GM20000 (cell line): ENCODE results near the gene CNOT4.
"Not testable (repeated sequence)": the region's sequence is repeated elsewhere in the genome, so short reads cannot be mapped to it uniquely, and the experiment has no call there.

Experiments used
- DNase-seq: peaks from one replicate; pipeline ENCODE4 v3.0.0; 2012; ENCODE audit warnings: low spot score
- CTCF ChIP-seq: IDR thresholded peaks from 2 replicates; pipeline ENCODE4 v1.5.1; 2012; ENCODE audit warnings: mild to moderate bottlenecking, control low read depth; ENCODE audit errors: extremely low read depth, missing control alignments

The CNOT4 gene

GRCh38 chr7:135330088-135330487 is 179.8 kb downstream of the CNOT4 start:
- DNase-seq: no peak
- no peak for TF ChIP-seq CTCF

- TF ChIP-seq CTCF: no peak
- no peak for DNase-seq
Observed at GRCh38 chr7:135328526-135328925, 181.4 kb downstream of the CNOT4 start.

GRCh38 chr7:135328053-135328452 is 181.8 kb downstream of the CNOT4 start:
- no peak for DNase-seq
- TF ChIP-seq CTCF: no peak

- no peak for DNase-seq
- TF ChIP-seq CTCF: no peak
Observed at GRCh38 chr7:135327458-135327857, 182.4 kb downstream of the CNOT4 start.

GRCh38 chr7:135326636-135327280 is 183.1 kb downstream of the CNOT4 start:
- no peak for TF ChIP-seq CTCF
- DNase-seq: no peak

GRCh38 chr7:135322571-135323340 is 187.1 kb downstream of the CNOT4 start:
- no peak for DNase-seq
- TF ChIP-seq CTCF: no peak

GRCh38 chr7:135321556-135321955 is 188.3 kb downstream of the CNOT4 start:
- TF ChIP-seq CTCF: no peak
- no peak for DNase-seq

- DNase-seq: not testable (repeated sequence)
Observed at GRCh38 chr7:135320953-135321352, 188.9 kb downstream of the CNOT4 start.
